ENCODE measurements around the gene ELOB. TPM values are rescaled to one million over a fixed set of nuclear protein-coding genes. Genes with fewer than 3 reads are reported as not detected.

The ELOB gene
- total and polyA plus RNA-seq, 2 of the 8 experiments (the other 6 are each of a cell fraction or from before 2014, with no cell fraction given) = 237 to 1,357 TPM

- TF ChIP-seq CHD7 (IDR thresholded peaks at IDR 0.05; ENCODE audit: insufficient replicate concordance, low read length) (no peak), CBX8 (IDR thresholded peaks at IDR 0.05; ENCODE audit: borderline replicate concordance, low read depth, low read length) (no peak)
Observed at GRCh38 chr16:2787406-2787805, 10.3 kb upstream of the ELOB start, which contains the start of gene PRSS33 (continued).
